Measurements from ENCODE around the gene ECSIT.
"Not testable (repeated sequence)": the region's sequence is repeated elsewhere in the genome, so short reads cannot be mapped to it uniquely, and the experiment has no call there.

The ECSIT gene

GRCh38 chr19:11481534-11482383, 47.2 kb downstream of the ECSIT start:
- Mint-ChIP-seq H3K27ac (peak overlapping the region; percentile 91), H3K27me3 (peaks cover 34 to 54% of the 10 kb centered on the region in 2 donors), H3K36me3 (peaks cover 18 to 20% of the 10 kb centered on the region in 2 donors), H3K4me1 (peaks cover 19 to 34% of the 10 kb centered on the region in 2 donors), H3K9me3 (peaks cover 0 to 1% of the 10 kb centered on the region in 2 donors), H3K4me3 (peak overlapping the region; percentile 82 to 84)
- ATAC-seq (replicated peaks) (peak; percentile 84 to 86), DNase-seq (peak; percentile 71)

GRCh38 chr19:11480715-11481533, 48.0 kb downstream of the ECSIT start, which contains the start of gene ELAVL3:
Gene ELAVL3, minus strand, starts transcription at chr19:11481046. Its CDS starts 438 bp downstream, at chr19:11480608.
- H3K4me1 Mint-ChIP-seq, result peaks cover 19 to 34% of the 10 kb centered on the region in 2 donors
- H3K36me3 Mint-ChIP-seq, result peaks cover 17 to 18% of the 10 kb centered on the region in 2 donors
- peak within 1 kb of the TSS; percentile 82 to 84 for H3K4me3 Mint-ChIP-seq
- DNase-seq (no peak), ATAC-seq (replicated peaks) (no peak)
- peaks cover 34 to 60% of the 10 kb centered on the region in 2 donors for H3K27me3 Mint-ChIP-seq
- H3K9me3 Mint-ChIP-seq, result peaks cover 0 to 1% of the 10 kb centered on the region in 2 donors
- H3K27ac Mint-ChIP-seq, result peak within 1 kb of the TSS; percentile 71

DNA sequence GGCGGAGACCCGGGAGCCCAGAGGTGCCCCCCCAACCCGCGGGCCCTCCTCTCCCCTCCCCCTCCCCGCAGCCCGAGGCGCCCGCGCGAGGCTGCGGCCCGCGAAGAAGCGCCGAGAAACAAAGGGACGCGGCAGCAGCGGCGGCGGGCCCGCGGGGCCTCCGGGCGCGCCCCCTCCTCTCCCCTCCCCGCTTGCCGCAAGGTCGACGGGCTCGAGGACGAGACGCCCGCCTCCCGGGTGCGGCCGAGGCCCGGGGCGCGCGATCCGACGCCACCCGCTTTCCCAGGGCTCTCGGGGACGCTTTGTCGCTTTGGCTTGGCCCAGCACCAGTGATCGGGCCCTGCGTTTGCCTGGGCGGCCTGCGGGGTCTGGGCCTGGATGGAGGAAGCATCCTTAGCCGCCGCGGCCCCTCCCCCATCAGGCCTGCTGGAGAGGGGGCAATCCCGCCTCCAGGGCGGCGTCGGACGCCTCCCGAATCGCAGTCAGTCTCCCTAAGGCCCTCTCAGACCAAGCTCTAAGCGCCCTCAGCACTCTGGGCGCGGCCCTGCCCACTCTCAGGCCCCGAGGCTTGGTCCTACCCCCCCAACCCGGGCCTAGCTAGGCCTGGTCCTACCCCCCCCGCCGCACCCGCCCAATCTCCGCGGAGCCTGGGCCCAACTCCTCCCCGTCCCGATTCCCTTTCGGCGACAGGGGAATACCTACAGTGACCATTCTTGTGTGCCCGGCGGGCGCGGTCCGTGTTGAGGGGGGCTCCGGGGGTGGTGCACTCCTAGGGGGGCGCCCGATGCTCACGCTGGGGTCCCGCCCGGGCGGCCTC, 48.8 kb downstream of the ECSIT start:
- DNase-seq (no peak), ATAC-seq (replicated peaks) (no peak)
- H3K9me3 Mint-ChIP-seq, result peaks cover 0 to 1% of the 10 kb centered on the region in 2 donors
- no peak overlapping the region for H3K27ac Mint-ChIP-seq
- peaks cover 10 to 15% of the 10 kb centered on the region in 2 donors for H3K36me3 Mint-ChIP-seq
- peaks cover 19 to 34% of the 10 kb centered on the region in 2 donors for H3K4me1 Mint-ChIP-seq
- no peak overlapping the region for H3K4me3 Mint-ChIP-seq
- peaks cover 31 to 62% of the 10 kb centered on the region in 2 donors for H3K27me3 Mint-ChIP-seq

DNA sequence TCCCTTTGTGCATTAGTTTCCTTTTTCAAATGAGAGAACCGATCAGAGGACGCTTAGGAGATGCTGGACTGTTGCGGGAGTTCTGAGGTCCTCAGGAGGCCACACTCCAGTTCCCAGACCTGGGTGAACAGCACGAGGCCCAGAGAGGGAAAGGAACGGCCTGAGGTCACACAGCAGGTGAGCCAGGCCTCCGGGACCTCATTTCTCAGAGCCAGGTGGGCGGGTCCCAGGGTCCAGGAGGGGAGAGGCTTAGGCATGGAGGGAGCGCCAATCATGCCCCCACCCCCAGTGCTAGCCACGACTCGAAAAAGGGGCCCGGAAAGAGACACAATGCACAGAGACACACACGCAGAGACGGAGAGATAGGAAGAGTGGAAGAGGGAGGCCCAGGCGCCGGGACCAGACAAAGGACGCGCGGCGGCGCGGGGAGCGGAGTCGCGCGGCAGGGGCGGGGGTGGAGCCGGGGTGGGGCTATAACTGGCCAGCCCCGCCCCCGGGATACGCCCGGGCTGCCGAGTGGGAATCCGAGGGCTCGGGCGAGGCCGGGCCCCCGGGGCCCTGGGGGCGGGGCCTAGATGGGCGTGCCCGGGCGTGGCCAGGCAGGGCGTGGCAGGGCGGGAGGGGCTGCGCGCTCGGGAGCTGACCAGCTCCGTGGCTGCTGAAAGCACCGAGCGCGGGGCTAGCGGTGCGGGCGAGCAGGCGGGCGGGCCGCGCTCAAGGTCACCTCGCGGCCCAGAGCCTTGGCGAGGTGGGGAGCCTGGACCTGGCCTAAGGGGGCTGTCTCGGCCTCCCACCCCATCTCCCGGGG, 49.6 kb downstream of the ECSIT start:
- Mint-ChIP-seq H3K4me1 (peaks cover 19 to 34% of the 10 kb centered on the region in 2 donors), H3K27ac (no peak overlapping the region), H3K27me3 (peaks cover 30 to 62% of the 10 kb centered on the region in 2 donors), H3K9me3 (peaks cover 0 to 1% of the 10 kb centered on the region in 2 donors), H3K36me3 (peaks cover 4 to 11% of the 10 kb centered on the region in 2 donors), H3K4me3 (peak overlapping the region; percentile 39 to 43)
- no peak for ATAC-seq (replicated peaks)
- DNase-seq, result no peak

GRCh38 chr19:11478167-11479089, 50.5 kb downstream of the ECSIT start:
- DNase-seq (no peak), ATAC-seq (replicated peaks) (no peak)
- H3K9me3 Mint-ChIP-seq, result peaks cover 0 to 1% of the 10 kb centered on the region in 2 donors
- H3K4me1 Mint-ChIP-seq, result peaks cover 19 to 34% of the 10 kb centered on the region in 2 donors
- peaks cover 0 to 7% of the 10 kb centered on the region in 2 donors for H3K36me3 Mint-ChIP-seq
- peaks cover 30 to 62% of the 10 kb centered on the region in 2 donors for H3K27me3 Mint-ChIP-seq
- no peak overlapping the region for H3K27ac Mint-ChIP-seq
- no peak overlapping the region for H3K4me3 Mint-ChIP-seq

DNA sequence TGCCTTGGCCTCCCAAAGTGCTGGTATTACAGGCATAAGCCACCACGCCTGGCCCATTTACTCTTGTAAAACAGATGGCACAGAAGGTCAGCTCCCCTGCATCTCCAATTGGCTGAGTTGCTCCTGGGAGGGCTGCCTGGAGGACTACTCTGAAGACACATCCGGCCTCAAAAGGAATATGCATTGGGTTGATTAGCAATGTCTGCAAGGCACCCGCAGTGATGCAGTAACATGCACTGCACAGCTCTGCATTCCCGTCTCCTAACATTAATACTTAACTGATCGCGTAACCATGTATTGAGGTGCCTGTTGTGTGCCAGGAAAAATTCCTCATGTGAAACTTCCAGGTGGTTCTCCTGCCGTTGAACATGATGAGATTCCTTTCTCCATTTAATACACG, 53.1 kb downstream of the ECSIT start:
- Mint-ChIP-seq H3K36me3 (peaks cover 0 to 3% of the 10 kb centered on the region in 2 donors), H3K4me3 (no peak overlapping the region), H3K4me1 (peaks cover 8 to 12% of the 10 kb centered on the region in 2 donors), H3K27me3 (peaks cover 16 to 53% of the 10 kb centered on the region in 2 donors), H3K9me3 (no peaks in the 10 kb centered on the region), H3K27ac (no peak overlapping the region)
- no peak for DNase-seq
- ATAC-seq (replicated peaks), result no peak

DNA sequence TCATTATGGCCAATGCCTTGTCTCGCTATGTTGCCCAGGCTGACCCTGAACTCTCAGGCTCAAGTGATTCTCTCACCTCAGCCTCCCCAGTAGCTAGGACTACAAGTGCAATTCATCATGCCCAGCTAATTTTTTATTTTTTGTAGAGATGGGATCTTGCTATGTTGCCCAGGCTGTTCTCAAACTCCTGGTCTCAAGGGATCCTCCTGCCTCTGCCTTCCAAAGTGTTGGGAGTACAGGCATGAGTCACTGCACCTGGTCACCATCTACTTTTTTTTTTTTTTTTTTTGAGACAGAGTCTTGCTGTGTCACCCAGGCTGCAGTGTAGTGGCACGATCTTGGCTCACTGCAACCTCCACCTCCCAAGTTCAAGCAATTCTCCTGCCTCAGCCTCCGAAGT, 53.6 kb downstream of the ECSIT start:
- not testable (repeated sequence) for H3K27ac Mint-ChIP-seq; DNase-seq; H3K9me3 Mint-ChIP-seq; H3K4me3 Mint-ChIP-seq; ATAC-seq (replicated peaks); H3K36me3 Mint-ChIP-seq
- Mint-ChIP-seq H3K27me3 (peaks cover 16 to 51% of the 10 kb centered on the region in 2 donors), H3K4me1 (peaks cover 8 to 12% of the 10 kb centered on the region in 2 donors)

DNA sequence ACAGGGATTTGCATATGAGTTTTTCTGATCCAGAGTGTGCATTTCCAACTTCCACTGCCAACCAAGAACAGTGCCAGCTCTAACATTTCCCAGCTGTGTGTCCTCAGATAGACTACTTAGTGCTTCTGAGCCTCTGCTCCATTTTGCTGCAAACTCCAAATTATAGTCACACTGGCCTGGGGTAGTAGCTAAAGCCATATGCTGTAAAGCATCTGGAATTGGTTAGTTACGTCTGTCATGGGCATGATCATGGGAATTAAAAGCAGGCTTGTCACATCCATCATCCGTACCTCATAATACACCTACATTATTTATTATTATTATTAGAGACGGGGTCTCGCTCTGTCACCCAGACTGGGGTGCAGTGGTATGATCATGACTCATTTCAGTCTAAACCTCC, 55.2 kb downstream of the ECSIT start:
- H3K4me3 Mint-ChIP-seq, result no peak overlapping the region
- H3K9me3 Mint-ChIP-seq, result no peaks in the 10 kb centered on the region
- DNase-seq, result no peak
- H3K4me1 Mint-ChIP-seq, result peaks cover 3 to 5% of the 10 kb centered on the region in 2 donors
- peaks cover 10 to 38% of the 10 kb centered on the region in 2 donors for H3K27me3 Mint-ChIP-seq
- no peak for ATAC-seq (replicated peaks)
- H3K36me3 Mint-ChIP-seq, result no peaks in the 10 kb centered on the region
- no peak overlapping the region for H3K27ac Mint-ChIP-seq

- DNase-seq; ATAC-seq (replicated peaks); H3K4me3 Mint-ChIP-seq; H3K27ac Mint-ChIP-seq; H3K9me3 Mint-ChIP-seq; H3K36me3 Mint-ChIP-seq; H3K4me1 Mint-ChIP-seq: not testable (repeated sequence)
- peaks cover 5 to 12% of the 10 kb centered on the region in 2 donors for H3K27me3 Mint-ChIP-seq
These were observed 60.6 kb downstream of the ECSIT start for GRCh38 chr19:11468266-11468845.

- no peak for DNase-seq
- Mint-ChIP-seq H3K4me1 (no peaks in the 10 kb centered on the region), H3K27ac (no peak overlapping the region), H3K4me3 (no peak overlapping the region), H3K27me3 (peaks cover under 1 to 4% of the 10 kb centered on the region in 2 donors), H3K36me3 (no peaks in the 10 kb centered on the region), H3K9me3 (no peaks in the 10 kb centered on the region)
- ATAC-seq (replicated peaks), result no peak
These were observed 63.3 kb downstream of the ECSIT start for GRCh38 chr19:11465600-11465999.

DNA sequence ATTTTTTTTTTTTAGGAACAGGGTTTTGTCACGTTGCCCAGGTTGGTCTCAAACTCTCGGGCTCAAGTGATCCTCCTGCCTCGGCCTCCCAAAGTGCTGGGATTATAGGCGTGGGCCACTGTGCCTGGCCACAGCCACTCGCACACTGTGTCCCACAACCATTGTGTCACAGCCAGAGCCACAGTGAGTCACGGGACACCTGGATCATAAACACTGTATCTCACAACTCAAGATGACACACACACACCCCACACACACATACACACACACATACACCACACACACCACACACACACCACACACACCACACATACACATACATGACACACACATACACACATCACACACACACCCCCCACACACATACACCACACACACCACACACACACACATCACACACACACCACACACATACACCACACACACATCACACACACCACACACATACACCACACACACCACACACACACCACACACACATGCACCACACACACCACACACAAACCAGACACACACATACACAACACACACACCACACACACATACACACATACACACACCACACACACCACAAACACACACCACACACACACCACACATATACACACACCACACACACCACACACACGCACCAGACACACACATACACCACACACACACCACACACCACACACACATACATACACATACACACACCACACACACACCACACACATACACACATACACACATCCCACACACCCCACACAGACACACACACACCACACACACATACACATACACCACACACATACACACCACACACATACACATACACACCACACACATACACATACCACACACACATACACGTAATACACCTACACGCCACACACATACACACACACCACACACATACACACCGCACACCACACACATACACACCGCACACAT, 64.3 kb downstream of the ECSIT start:
- H3K9me3 Mint-ChIP-seq, result no peaks in the 10 kb centered on the region
- no peak overlapping the region for H3K27ac Mint-ChIP-seq
- no peaks in the 10 kb centered on the region for H3K36me3 Mint-ChIP-seq
- H3K4me1 Mint-ChIP-seq, result no peaks in the 10 kb centered on the region
- H3K4me3 Mint-ChIP-seq, result no peak overlapping the region
- ATAC-seq (replicated peaks) (no peak), DNase-seq (no peak)
- peaks cover 11 to 14% of the 10 kb centered on the region in 2 donors for H3K27me3 Mint-ChIP-seq

Data from stimulated activated naive B cell treated with anti-CD40 and anti-IgM and Interleukin-4, amounts not matched to agents 10 μg/mL and 1 μg/mL and 100 μg/mL, for 72 hours (primary cell).